HG02642 (cell line): ENCODE measurements around the gene E2F7.
A peak's percentile ranks its signal among the peaks of the same experiment; 100 is the strongest.
"Not testable (repeated sequence)": the region's sequence is repeated elsewhere in the genome, so short reads cannot be mapped to it uniquely, and the experiment has no call there.

Source experiments
- ATAC-seq: cut with Tn5 transposase; IDR thresholded peaks from one replicate; pipeline ENCODE4 v1.9.1; 2021; ENCODE audit warnings: mild to moderate bottlenecking; ENCODE audit not compliant: unreplicated experiment, poor library complexity

Gene E2F7

GRCh38 chr12:77065361-77066204 lies at the start of gene E2F7:
E2F7 (minus strand) TSS chr12:77065569; CDS start chr12:77064635, 934 bp downstream.
- ATAC-seq = peak; percentile 81

GRCh38 chr12:77113971-77114370 lies 48.6 kb upstream of the E2F7 start:
- no peak for ATAC-seq

- no peak for ATAC-seq
Measured at GRCh38 chr12:77108707-77109106, 43.3 kb upstream of the E2F7 start.

DNA sequence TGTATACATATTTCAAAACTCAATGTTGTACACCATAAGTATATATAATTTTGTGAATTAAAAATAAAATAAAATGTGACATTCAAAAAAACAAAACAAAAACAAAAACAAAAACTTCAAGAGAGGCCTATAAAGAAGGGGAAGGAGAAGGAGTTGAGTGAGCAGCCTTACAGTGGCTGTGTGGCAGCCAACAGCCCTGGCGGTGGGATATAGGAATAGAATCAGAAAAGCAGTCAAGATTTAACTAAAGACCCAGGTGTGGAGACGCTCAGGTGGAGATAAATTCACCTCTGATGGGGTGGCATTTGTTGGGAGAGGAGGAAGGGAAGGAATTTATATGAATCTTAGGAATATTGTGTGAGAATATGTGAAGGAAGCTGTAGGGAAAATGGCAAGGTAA lies 41.8 kb upstream of the E2F7 start:
- no peak for ATAC-seq

- ATAC-seq = no peak
Measured at GRCh38 chr12:77104792-77105191, 39.4 kb upstream of the E2F7 start.

- ATAC-seq = no peak
Measured at GRCh38 chr12:77104286-77104685, 38.9 kb upstream of the E2F7 start.

DNA sequence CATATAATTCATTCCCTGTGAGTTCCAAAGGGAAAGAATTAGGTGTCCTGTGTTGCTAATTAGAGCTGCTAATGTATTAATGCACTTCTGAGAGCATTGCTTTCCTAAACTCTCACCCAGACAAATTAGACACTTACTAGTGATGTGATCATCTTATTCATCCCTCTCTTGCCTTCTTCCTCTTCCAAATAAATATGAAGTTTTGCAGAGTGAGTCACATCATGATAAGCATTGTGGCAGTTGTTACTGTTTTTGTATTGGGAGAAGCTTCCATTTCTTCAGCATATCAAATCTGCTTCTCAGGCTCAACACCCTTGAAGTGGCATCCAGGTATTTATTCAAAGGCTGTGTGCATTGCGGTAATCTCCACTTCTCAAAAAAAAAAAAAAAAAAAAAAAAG lies 37.3 kb upstream of the E2F7 start:
- no peak for ATAC-seq

DNA sequence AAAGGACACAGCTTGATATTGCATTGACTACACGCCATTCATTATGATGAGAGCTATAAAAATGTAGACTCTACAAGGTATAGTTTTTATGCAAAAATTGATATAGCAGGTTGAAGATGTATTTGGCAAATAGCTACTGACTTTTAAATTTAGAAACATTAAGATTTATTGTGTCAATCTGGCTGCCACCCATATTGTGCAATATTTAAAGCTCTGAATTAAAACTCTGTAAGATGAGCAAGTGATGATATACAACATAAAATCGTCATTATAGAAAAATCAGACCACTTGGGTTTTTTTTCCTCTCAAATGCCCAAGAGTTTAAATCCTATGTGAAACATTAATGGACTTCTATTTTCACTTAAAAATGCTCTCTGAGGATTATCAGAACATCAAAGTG lies 36.8 kb upstream of the E2F7 start:
- ATAC-seq = no peak

DNA sequence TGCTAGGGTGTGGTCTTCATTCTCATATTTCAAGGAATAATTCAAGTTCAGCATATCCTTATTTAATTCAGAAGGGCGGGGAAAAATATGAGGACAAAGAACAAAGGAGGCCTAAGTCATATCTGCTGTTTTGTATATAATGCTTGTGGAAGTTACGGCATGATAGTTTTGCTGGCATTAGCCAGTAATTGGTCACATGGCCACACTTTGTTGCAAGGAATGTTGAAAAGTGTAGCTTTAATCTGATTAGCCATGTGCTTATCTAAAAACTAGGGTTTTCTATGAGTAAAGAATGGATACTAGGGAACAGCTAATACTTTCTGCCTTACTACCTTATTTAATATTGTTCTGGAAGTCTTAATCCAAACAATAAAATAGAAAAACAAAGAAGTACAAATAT lies 34.4 kb upstream of the E2F7 start:
- ATAC-seq = no peak

- no peak for ATAC-seq
Measured at GRCh38 chr12:77097846-77098245, 32.5 kb upstream of the E2F7 start.

DNA sequence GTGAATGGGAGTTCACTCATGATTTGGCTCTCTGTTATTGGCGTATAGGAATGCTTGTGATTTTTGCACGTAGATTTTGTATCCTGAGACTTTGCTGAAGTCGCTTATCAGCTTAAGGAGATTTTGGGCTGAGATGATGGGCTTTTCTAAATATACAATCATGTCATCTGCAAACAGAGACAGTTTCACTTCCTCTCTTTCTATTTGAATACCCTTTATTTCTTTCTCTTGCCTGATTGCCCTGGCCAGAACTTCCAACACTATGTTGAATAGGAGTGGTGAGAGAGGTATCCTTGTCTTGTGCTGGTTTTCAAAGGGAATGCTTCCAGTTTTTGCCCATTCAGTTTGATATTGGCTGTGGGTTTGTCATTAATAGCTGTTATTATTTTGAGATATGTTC lies 26.9 kb upstream of the E2F7 start:
- ATAC-seq = not testable (repeated sequence)

GRCh38 chr12:77089686-77090220 lies 24.4 kb upstream of the E2F7 start:
- no peak for ATAC-seq

DNA sequence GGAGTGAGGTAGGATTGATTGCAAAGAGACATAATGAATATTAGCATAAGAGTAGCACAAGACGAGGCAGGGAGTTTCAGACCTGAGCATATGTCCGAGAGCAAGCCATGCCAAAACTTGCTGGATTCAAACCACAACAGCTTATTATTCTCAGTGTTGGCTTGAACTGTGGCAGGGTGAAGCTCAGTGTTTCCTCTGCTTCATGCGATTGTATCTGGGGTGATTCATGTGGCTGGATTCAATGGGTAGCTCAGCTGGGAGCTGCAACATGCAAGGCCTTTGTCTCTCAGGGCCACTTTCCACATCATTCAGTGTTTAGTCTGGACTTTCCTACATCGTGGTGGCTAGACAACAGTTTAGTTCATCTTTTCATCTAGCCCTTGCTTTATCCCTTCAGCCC lies 22.1 kb upstream of the E2F7 start:
- no peak for ATAC-seq

DNA sequence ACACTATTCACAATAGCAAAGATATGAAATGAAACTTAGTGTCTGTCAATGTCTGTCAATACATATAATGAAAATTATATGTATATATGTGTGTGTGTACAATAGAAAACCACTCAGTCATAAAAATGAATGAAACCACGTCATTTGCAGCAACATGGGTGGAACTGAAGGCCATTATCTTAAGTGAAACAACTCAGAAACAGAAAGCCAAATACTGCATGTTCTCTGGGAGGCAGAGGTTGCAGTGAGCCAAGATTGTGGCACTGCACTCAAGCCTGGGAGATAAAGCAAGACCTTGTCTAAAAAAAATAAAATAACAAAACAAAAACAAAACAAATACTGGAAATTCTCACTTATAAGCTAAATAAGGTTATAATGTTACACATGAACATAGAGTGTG lies 16.7 kb upstream of the E2F7 start:
- no peak for ATAC-seq

DNA sequence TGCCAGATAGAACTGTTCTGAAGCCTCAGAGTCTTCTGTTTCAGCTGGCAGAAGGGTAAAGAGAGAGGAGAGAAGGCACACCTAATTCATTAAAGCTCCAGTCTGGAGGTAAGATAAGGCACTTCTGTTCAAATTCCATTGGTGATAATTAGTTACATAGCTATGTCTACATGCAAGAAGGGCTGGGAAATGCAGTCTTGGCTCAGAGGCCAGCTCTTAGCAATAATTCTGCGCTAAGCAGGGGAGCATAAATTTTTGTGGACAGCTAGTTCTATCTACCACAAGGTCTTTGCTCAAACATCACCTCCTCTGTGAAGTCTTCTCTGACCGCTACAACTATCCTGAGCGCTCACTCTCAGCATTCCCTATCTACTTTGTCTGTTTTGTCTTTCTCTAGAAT lies 14.3 kb upstream of the E2F7 start:
- ATAC-seq = no peak

DNA sequence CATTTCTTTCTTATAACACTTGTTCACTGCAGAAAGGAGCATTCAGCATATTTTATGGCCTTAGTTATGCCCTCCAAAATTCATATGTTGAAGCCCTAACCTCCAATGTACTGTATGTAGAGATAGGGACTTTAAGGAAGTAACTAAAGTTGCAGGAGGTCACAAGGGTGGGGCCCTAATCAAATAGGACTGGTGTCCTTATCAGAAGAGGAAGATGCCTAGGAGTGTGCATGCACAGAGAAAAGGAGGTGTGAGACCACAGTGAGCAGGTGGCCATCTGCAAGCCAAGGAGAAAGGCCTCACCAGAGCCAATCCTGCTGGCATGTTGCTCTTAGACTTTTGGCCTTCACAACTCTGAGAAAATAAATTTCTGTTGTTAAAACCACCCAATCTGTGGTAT lies 12.9 kb upstream of the E2F7 start:
- ATAC-seq = no peak

DNA sequence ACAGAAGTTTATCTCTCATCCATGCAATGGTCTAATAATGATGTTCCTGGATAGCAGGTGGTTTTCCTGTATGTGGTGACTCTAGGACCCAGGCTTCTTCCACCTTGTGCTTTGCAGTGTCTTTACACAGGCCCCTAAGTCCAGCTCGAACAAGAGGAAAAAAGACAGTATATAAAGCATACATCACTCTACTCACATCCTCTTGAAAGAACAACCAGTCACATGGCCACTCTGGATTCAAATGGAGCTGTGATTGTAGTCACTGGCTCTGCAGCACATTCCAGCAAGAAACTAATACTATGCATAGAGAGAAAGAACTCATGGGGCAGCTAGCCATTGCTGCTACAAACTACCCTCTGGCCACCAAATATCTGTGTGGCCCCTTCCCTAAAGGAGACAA lies 11.5 kb upstream of the E2F7 start:
- ATAC-seq = no peak

DNA sequence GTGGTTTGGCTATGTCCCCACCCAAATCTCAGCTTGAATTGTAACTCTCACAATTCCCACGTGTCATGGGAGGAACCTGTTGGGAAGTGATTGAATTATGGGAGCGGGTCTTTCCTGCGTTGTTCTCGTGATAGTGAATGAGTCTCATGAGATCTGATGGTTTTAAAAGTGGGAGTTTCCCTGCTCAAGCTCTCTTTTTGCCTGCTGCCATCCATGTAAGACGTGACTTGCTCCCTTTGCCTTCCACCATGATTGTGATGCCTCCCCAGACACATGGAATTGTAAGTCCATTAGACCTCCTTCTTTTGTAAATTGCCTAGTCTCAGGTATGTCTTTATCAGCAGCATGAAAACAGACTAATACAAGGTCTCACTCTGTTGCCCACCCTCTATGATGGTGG lies 8.5 kb upstream of the E2F7 start:
- ATAC-seq = not testable (repeated sequence)

- ATAC-seq = no peak
Measured at GRCh38 chr12:77072833-77073495, 7.6 kb upstream of the E2F7 start.

- no peak for ATAC-seq
Measured at GRCh38 chr12:77070800-77071449, 5.6 kb upstream of the E2F7 start.

- ATAC-seq = peak; percentile 66
Measured at GRCh38 chr12:77070382-77070781, 5.0 kb upstream of the E2F7 start.
